ENCODE results near the gene TBC1D3B.
"Not testable (repeated sequence)": the region's sequence is repeated elsewhere in the genome, so short reads cannot be mapped to it uniquely, and the experiment has no call there.

TBC1D3B gene

GRCh38 chr17:36201102-36201501, 24.7 kb upstream of the TBC1D3B start:
- not testable (repeated sequence) for DNase-seq (ENCODE audit: low read depth in 2 of 2)

- no peak for DNase-seq (ENCODE audit: low read depth in 2 of 2)
Measured at GRCh38 chr17:36198831-36199465, 22.5 kb upstream of the TBC1D3B start.

GRCh38 chr17:36197387-36197703, 20.9 kb upstream of the TBC1D3B start:
- DNase-seq (ENCODE audit: low read depth in 2 of 2) = no peak

GRCh38 chr17:36196131-36196486, 19.7 kb upstream of the TBC1D3B start:
- DNase-seq (ENCODE audit: low read depth in 2 of 2) = no peak

GRCh38 chr17:36195434-36196130, 19.1 kb upstream of the TBC1D3B start:
- DNase-seq (ENCODE audit: low read depth in 2 of 2) = no peak

GRCh38 chr17:36194832-36195433, 18.5 kb upstream of the TBC1D3B start:
- not testable (repeated sequence) for DNase-seq (ENCODE audit: low read depth in 2 of 2)

GRCh38 chr17:36194147-36194831, 17.9 kb upstream of the TBC1D3B start:
- DNase-seq (ENCODE audit: low read depth in 2 of 2) = not testable (repeated sequence)

- no peak for DNase-seq (ENCODE audit: low read depth in 2 of 2)
Measured at GRCh38 chr17:36193216-36193775, 16.9 kb upstream of the TBC1D3B start.

- DNase-seq (ENCODE audit: low read depth in 2 of 2) = not testable (repeated sequence)
Measured at GRCh38 chr17:36190549-36191330, 14.3 kb upstream of the TBC1D3B start.

- not testable (repeated sequence) for DNase-seq (ENCODE audit: low read depth in 2 of 2)
Measured at GRCh38 chr17:36189993-36190392, 13.6 kb upstream of the TBC1D3B start.

- DNase-seq (ENCODE audit: low read depth in 2 of 2) = no peak
Measured at GRCh38 chr17:36188891-36189306, 12.5 kb upstream of the TBC1D3B start.

- not testable (repeated sequence) for DNase-seq (ENCODE audit: low read depth in 2 of 2)
Measured at GRCh38 chr17:36187943-36188665, 11.7 kb upstream of the TBC1D3B start.

- not testable (repeated sequence) for DNase-seq (ENCODE audit: low read depth in 2 of 2)
Measured at GRCh38 chr17:36186810-36187763, 10.7 kb upstream of the TBC1D3B start.

- no peak for DNase-seq (ENCODE audit: low read depth in 2 of 2)
Measured at GRCh38 chr17:36185416-36185815, 9.0 kb upstream of the TBC1D3B start.

GRCh38 chr17:36184023-36184765, 7.8 kb upstream of the TBC1D3B start:
- no peak for DNase-seq (ENCODE audit: low read depth in 2 of 2)

GRCh38 chr17:36183001-36183971, 6.8 kb upstream of the TBC1D3B start:
- DNase-seq (ENCODE audit: low read depth in 2 of 2) = no peak

- no peak for DNase-seq (ENCODE audit: low read depth in 2 of 2)
Measured at GRCh38 chr17:36182176-36183000, 6.0 kb upstream of the TBC1D3B start.

All from stimulated activated CD8-positive, alpha-beta memory T cell treated with anti-CD3 and anti-CD28 coated beads, Interleukin-2, amount 100 ng/mL, for 1 hour (primary cell).